Activated effector memory CD4-positive, alpha-beta T cell treated with anti-CD3 and anti-CD28 coated beads, Interleukin-2, amount 50 U/mL, for 16 hours (primary cell): ENCODE results near the gene CACNG3.
"Not testable (repeated sequence)": the region's sequence is repeated elsewhere in the genome, so short reads cannot be mapped to it uniquely, and the experiment has no call there.

Experiments
- DNase-seq: peaks from one replicate; pipeline ENCODE4 v3.0.0-alpha.2; 2020

Gene CACNG3

GRCh38 chr16:24281466-24281865, 25.3 kb downstream of the CACNG3 start:
- no peak for DNase-seq

GRCh38 chr16:24282141-24282540, 26.0 kb downstream of the CACNG3 start:
- DNase-seq, result no peak

- no peak for DNase-seq
Observed at GRCh38 chr16:24286741-24287405, 30.7 kb downstream of the CACNG3 start.

GRCh38 chr16:24288516-24288915, 32.4 kb downstream of the CACNG3 start:
- DNase-seq, result no peak

- no peak for DNase-seq
Observed at GRCh38 chr16:24289166-24289700, 33.1 kb downstream of the CACNG3 start.

GRCh38 chr16:24291932-24292331, 35.8 kb downstream of the CACNG3 start:
- DNase-seq, result no peak

GRCh38 chr16:24294131-24294530, 38.0 kb downstream of the CACNG3 start:
- DNase-seq, result no peak

GRCh38 chr16:24297375-24297774, 41.2 kb downstream of the CACNG3 start:
- DNase-seq, result no peak

GRCh38 chr16:24298548-24299167, 42.5 kb downstream of the CACNG3 start:
- no peak for DNase-seq

- DNase-seq, result not testable (repeated sequence)
Observed at GRCh38 chr16:24300750-24301149, 44.6 kb downstream of the CACNG3 start.

GRCh38 chr16:24302636-24303035, 46.5 kb downstream of the CACNG3 start:
- no peak for DNase-seq

- DNase-seq, result no peak
Observed at GRCh38 chr16:24308200-24308599, 52.1 kb downstream of the CACNG3 start.

GRCh38 chr16:24309258-24310142, 53.4 kb downstream of the CACNG3 start:
- DNase-seq, result no peak

GRCh38 chr16:24315343-24315742, 59.2 kb downstream of the CACNG3 start:
- DNase-seq, result no peak

- no peak for DNase-seq
Observed at GRCh38 chr16:24318680-24319079, 62.5 kb downstream of the CACNG3 start.

- no peak for DNase-seq
Observed at GRCh38 chr16:24319126-24319814, 63.1 kb downstream of the CACNG3 start.

GRCh38 chr16:24322106-24322505, 66.0 kb downstream of the CACNG3 start:
- DNase-seq, result no peak

- DNase-seq, result no peak
Observed at GRCh38 chr16:24324421-24324820, 68.3 kb downstream of the CACNG3 start.

- no peak for DNase-seq
Observed at GRCh38 chr16:24328835-24329452, 72.8 kb downstream of the CACNG3 start.

GRCh38 chr16:24332178-24332577, 76.0 kb downstream of the CACNG3 start:
- no peak for DNase-seq

- DNase-seq, result no peak
Observed at GRCh38 chr16:24332582-24333090, 76.5 kb downstream of the CACNG3 start.

- no peak for DNase-seq
Observed at GRCh38 chr16:24336491-24336890, 80.4 kb downstream of the CACNG3 start.
